GM23248 (cell line): ENCODE results near the gene KNL1.

Source experiments
- EZH2 ChIP-seq: fragments of 200-600 bp; sonication (generic); IDR thresholded peaks from 2 replicates; pipeline ENCODE4 v1.6.1; 2018; ENCODE audit warnings: antibody characterized with exemption, mild to moderate bottlenecking; ENCODE audit not compliant: insufficient read depth, poor library complexity, severe bottlenecking
- EZH2phosphoT487 ChIP-seq: fragments of 200-600 bp; sonication (generic); IDR thresholded peaks from 2 replicates; pipeline ENCODE4 v1.6.1; 2018; ENCODE audit warnings: antibody characterized with exemption, moderate library complexity, mild to moderate bottlenecking, low read depth; ENCODE audit not compliant: insufficient read depth

DNA sequence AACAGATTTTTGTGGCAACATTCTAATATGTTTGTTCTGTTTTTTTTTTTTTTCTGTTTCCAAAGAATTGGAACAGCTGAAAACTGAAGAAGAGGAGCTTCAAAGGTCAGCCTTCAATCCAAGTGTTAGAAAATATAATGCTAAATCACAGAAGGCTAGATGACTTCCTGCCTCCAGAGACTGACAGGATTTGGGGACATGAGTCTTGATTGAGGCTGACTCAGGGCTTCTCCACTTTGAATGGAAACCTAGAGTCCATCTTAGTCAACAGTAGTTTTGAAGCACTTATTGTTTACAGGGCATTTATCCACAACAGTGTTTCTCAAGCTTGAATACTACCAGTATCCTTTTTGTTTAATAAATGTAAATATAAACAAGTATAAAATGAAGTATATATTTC lies 56.4 kb downstream of the KNL1 start:
- TF ChIP-seq EZH2 (no peak), EZH2phosphoT487 (no peak)
